Activated CD4-positive, alpha-beta T cell treated with anti-CD3 and anti-CD28 coated beads, Interleukin-2, amount 50 U/mL, for 48 hours (primary cell): Measurements from ENCODE around the gene TUBB4B.
A peak's percentile ranks its signal among the peaks of the same experiment; 100 is the strongest.

ENCODE experiments used
- DNase-seq, 2 experiments: peaks; one replicate each; pipeline ENCODE4 v3.0.0-alpha.2; 2020

Gene TUBB4B

GRCh38 chr9:137213160-137214060, 27.7 kb upstream of the TUBB4B start:
- no peak for DNase-seq

- DNase-seq, result no peak
These were observed 26.5 kb upstream of the TUBB4B start for GRCh38 chr9:137214620-137215019.

GRCh38 chr9:137215196-137215986, 25.7 kb upstream of the TUBB4B start:
- no peak for DNase-seq

DNA sequence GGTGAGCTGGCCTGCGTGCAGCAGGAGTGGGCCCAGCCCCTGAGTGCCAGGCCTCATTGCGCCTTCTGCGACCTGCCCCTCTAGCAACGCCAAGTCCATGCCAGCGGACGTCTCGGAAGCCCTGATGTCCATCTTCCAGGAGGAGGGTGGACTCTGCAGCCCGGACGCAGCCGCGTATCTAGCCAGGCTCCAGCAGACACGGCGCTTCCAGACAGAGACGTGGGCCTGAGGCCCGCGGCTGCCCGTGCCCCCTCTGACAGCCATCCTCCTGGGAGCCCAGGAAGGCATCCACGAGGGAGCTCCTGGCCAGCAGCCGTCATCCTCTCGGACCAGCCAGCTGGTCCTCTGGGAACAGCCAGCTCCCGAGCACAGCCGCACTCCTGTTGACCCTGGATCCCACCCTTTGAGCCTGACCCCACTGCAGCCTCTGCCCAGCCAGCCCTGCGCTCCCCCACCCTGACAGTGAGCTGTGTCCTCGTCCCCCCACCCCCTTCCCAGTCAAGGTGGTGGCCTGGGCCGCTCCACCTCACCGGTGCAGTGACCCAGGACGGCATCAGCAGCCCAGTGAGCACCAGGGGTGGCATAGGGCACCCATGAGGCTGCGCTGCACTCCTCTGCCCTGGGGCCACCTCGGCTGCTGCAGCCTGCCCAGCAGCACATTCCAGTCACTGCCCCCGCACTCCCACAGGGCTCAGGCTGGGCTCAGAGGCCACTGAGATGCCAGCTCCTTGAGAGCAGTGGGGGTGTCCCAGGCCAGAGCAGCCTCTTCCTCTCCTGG, 24.7 kb upstream of the TUBB4B start:
- no peak for DNase-seq

DNA sequence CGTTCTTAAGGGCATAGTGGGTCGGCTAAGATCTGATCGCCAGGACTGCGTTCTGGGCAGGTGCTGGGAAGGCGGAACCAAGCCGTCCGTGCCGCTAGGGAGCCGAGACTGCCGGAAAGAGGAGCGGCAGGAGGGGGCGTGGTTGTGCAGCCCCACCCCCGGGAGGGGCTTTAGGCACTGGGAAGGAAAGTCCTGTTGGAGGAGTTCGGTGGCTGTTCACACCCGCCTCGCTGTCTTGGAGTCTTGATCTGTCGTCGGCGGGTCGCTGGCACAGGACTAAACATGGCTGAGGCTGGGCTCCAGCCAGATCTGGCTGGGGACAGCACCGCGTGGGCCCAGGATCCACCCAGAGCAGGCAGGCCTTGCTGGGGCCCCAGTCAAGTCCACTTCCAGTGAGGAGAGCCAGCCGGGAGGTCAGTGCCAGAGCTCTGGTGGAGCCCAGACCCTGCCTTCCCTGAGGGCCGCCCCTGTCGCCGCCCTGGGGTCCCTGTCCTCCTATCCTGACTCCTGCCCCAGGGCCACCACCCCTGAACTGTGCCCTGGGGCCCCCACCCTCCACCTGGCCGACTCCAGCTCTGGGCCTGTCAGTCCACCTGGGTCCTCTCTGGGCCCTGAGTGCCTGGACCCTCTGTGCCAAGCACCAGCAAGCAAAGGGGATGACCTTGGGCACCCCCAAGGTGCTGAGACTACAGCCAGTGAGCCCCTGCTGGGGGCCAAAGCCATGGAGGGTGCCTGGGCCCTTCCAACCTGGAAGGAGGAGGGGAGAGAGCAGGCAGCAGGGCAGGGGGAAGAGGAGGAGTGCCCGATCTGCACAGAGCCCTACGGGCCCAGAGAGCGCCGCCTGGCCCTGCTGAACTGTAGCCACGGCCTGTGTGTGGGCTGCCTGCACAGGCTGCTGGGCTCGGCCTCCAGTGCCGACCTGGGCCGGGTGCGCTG, 23.5 kb upstream of the TUBB4B start:
- no peak for DNase-seq

GRCh38 chr9:137218212-137218753, 22.8 kb upstream of the TUBB4B start:
- DNase-seq, result no peak

DNA sequence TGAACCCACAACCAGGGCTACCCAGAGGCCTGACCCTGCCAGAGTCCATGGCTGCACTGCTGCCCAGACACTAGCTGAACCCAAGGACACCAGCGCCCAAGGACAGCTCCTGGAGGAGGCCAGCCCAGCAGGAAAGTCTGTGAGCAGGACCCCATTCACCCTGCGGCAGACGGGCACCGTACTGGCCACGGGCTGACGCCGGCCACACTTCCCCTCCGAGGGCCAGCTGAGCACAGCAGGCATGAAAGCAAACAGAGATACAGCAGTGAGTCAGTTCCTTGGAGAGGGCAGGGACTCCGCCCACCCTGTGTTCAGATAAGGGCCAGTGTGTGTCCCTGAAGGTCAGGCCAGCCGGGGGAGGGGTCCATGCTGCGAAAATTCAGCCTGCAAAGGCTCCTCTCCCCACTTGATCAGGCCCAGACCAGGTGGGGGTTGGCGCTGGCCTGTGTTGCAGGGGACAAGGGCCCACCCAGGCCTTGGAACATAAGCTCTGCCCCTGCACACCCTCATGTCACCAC, 22.3 kb upstream of the TUBB4B start:
- DNase-seq, result no peak

DNA sequence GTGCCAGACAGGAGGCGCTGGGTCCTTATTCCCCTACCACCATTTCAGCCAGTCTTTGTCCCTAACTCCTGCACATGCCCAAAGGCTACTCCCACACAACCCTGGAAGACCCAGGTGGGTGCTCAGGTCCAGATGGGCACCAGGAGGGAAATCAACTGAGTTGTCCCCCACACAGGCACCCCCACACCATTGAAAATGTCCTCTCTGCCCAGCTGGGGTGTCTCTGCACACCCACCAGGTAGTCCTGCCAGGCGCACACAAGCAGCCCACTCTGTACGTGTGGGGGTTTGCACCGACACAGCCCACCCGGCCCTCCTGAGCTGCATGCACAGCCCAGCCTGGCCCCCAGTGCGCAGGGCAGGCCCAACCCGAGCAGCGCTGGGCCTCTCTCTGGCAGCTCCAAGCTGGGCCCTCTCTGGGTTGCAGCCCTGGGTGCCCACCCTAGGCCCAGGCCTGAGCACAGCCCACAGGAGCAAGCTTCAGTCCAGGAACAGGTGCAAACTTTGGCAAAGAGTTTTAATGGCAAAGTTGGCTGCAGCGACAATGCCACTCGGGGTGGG, 21.2 kb upstream of the TUBB4B start:
- DNase-seq, result no peak

GRCh38 chr9:137220317-137221094, 20.6 kb upstream of the TUBB4B start:
- DNase-seq, result no peak

DNA sequence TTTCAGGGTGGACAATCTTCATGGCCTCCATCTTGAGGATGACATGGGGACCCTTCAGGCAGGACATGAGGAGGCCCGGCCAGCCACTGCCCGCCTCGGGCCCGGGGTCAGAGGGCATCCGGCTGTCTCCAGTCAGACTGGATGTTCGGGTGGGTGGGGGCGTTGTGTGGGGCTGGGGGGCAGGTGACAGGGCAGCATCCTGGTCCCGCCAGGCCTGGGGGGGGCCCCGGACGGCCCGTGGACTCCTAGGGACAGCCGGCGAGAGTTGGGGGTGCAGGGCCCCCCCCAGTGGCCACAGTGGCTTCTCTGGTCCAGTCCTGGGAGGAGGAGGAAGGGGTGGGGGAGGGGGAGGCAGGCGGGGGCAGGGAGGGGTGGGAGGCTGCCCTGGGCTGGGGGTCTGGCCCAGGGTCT, 20.0 kb upstream of the TUBB4B start:
- DNase-seq, result no peak

DNA sequence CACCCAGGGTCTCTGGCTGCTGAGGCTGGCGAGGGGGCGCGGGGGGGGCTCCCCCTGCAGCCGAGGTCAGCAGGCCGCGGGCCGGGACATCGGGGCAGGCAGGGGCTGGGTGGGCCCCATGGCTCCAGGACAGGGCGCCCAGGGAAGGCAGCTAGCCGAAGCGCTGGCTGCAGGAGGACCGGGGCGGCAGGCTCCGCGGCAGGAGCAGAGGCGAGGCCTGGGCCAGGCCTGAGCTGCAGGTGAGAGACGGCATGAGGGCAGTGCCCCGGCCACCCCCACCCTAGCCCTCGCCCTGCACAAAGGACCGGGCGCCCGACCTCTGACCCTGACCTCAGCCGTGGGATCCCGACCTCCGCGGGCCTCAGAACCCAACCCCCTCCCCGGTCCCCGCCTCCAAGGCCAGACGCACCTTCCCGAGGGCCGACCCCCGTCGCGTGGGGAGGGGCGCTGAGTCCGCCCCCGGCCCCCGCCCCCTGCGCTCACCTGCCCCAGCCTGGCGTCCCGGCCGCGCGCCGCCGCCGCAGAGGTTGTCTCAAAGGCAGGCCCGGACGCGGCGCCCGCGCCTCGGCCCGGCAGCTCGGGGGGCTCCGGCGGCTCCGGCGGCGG, 19.5 kb upstream of the TUBB4B start:
- DNase-seq, result no peak

GRCh38 chr9:137222190-137223077, 18.7 kb upstream of the TUBB4B start, which contains the start of gene RNF208:
Gene RNF208 (minus strand): TSS chr9:137222240. CDS start chr9:137221212, 1,028 bp downstream.
- no peak for DNase-seq

DNA sequence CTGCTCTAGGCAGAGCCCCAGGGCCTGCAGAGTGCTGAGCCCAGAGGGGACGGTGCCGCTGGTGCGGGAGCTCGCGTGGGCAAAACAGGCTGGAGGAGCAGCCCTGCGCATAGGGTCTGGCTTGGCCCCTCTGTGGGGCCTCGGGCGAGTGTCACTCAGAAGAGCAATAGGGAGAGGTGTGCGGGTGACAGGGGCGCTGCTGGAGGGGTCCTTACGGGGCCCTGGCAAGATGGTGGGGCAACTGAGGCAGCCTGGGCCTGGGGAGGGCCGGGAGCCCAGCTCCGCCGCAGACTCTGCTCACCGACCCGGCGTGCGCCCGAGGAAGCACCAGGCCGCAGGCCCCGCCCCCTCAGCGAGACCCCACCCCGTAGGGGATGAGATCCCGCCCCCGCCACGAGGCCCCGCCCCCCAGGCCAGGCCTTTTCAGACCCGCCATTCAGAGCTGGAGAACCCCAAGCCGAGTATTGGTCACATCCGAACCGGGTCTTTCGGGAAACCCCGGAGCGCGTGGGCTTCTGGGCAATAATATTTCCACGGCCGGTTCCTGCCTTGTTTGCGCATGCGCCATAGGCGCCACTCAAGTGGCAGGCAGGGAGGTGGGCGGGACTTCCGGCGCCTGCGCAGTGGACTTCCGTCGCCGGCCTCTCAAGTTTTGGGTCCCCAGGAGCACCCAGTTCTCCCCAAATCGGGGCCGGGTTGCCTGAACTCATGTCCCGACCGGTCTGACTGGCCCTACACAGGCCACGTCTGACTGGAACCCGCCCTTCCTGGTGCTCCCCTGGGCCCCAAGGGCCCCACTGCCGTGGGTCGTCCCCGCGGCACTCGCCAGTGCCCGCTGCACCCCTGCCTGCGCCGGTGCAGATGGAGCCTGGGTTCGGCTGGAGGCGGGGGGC, 17.8 kb upstream of the TUBB4B start:
- DNase-seq, result peak; percentile 97 to 98

GRCh38 chr9:137224830-137225694, 16.0 kb upstream of the TUBB4B start, which contains the start of gene CYSRT1:
Gene CYSRT1 (plus strand): TSS chr9:137225174. CDS start chr9:137225622, 448 bp downstream.
- DNase-seq, result peak in 1 of 2 experiments; percentile 31

DNA sequence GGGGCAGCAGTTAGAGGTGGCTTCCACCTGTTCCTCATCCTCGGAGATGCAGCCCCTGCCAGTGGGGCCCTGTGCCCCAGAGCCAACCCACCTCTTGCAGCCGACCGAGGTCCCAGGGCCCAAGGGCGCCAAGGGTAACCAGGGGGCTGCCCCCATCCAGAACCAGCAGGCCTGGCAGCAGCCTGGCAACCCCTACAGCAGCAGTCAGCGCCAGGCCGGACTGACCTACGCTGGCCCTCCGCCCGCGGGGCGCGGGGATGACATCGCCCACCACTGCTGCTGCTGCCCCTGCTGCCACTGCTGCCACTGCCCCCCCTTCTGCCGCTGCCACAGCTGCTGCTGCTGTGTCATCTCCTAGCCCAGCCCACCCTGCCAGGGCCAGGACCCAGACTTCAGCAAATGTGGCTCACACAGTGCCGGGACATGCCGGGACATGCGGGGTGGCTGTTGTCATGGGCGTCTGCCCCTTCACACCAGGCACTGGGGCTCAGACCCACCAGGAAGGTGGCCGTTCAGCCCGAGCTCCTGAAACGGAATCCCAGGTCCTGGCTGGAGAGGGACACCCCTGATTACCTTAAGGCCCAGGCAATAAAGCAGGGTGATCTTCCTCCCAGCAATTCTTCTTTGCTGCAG, 15.3 kb upstream of the TUBB4B start:
- no peak for DNase-seq
